ENCODE results near the gene FN1.
"Not testable (repeated sequence)": the region's sequence is repeated elsewhere in the genome, so short reads cannot be mapped to it uniquely, and the experiment has no call there.

The FN1 gene

GRCh38 chr2:215422676-215423075 lies 13.2 kb downstream of the FN1 start:
- no peak for DNase-seq (ENCODE audit: low spot score)

GRCh38 chr2:215421859-215422461 lies 13.9 kb downstream of the FN1 start:
- DNase-seq (ENCODE audit: low spot score): no peak

- no peak for DNase-seq (ENCODE audit: low spot score)
Observed at GRCh38 chr2:215420471-215420935, 15.4 kb downstream of the FN1 start.

- no peak for DNase-seq (ENCODE audit: low spot score)
Observed at GRCh38 chr2:215419769-215420470, 15.9 kb downstream of the FN1 start.

- no peak for DNase-seq (ENCODE audit: low spot score)
Observed at GRCh38 chr2:215419113-215419512, 16.8 kb downstream of the FN1 start.

GRCh38 chr2:215418064-215418963 lies 17.6 kb downstream of the FN1 start:
- DNase-seq (ENCODE audit: low spot score): no peak

- no peak for DNase-seq (ENCODE audit: low spot score)
Observed at GRCh38 chr2:215417400-215417951, 18.4 kb downstream of the FN1 start.

- no peak for DNase-seq (ENCODE audit: low spot score)
Observed at GRCh38 chr2:215416656-215417055, 19.2 kb downstream of the FN1 start.

- no peak for DNase-seq (ENCODE audit: low spot score)
Observed at GRCh38 chr2:215415820-215416577, 19.9 kb downstream of the FN1 start.

- DNase-seq (ENCODE audit: low spot score): no peak
Observed at GRCh38 chr2:215415218-215415617, 20.6 kb downstream of the FN1 start.

GRCh38 chr2:215414674-215415073 lies 21.2 kb downstream of the FN1 start:
- DNase-seq (ENCODE audit: low spot score): no peak

- no peak for DNase-seq (ENCODE audit: low spot score)
Observed at GRCh38 chr2:215413974-215414373, 21.9 kb downstream of the FN1 start.

GRCh38 chr2:215413484-215413777 lies 22.4 kb downstream of the FN1 start:
- DNase-seq (ENCODE audit: low spot score): no peak

- DNase-seq (ENCODE audit: low spot score): no peak
Observed at GRCh38 chr2:215411941-215412743, 23.7 kb downstream of the FN1 start.

- DNase-seq (ENCODE audit: low spot score): peak; percentile 61
Observed at GRCh38 chr2:215410932-215411285, 25.0 kb downstream of the FN1 start.

GRCh38 chr2:215410181-215410931 lies 25.5 kb downstream of the FN1 start:
- not testable (repeated sequence) for DNase-seq (ENCODE audit: low spot score)

GRCh38 chr2:215409331-215410127 lies 26.3 kb downstream of the FN1 start:
- DNase-seq (ENCODE audit: low spot score): no peak

- DNase-seq (ENCODE audit: low spot score): not testable (repeated sequence)
Observed at GRCh38 chr2:215408441-215408840, 27.4 kb downstream of the FN1 start.

- no peak for DNase-seq (ENCODE audit: low spot score)
Observed at GRCh38 chr2:215407590-215408264, 28.1 kb downstream of the FN1 start.

All from AG08396 (cell line).